HCT116 (cell line): Measurements from ENCODE around the gene RANBP17. TPM values are rescaled to one million over a fixed set of nuclear protein-coding genes. Genes with fewer than 3 reads are reported as not detected.

Experiments
- ATAC-seq: fragments of 200-7000 bp; cut with Tn5 transposase; 2 replicates; pipeline ENCODE4 v1.9.1; 2020; ENCODE audit warnings: mild to moderate bottlenecking, moderate library complexity
- BruUV-seq: library from RNA; stranded (reverse); fragments of 400-500 nt; replicated peaks from 2 replicates; lab custom pipeline; 2021; lab: Mats Ljungman, UMichigan
- CTCF ChIA-PET: fragments of 300-600 bp; sonication (Branson Sonifier 250); formaldehyde crosslinking; loops from one replicate; lab custom pipeline; 2021; ENCODE audit warnings: antibody characterized with exemption; lab: Charles Lee
- POLR2A ChIA-PET: fragments of 300-600, 350-600 bp; sonication (Branson Sonifier 250); formaldehyde crosslinking; loops from one replicate; lab custom pipeline; 2021; ENCODE audit warnings: antibody characterized with exemption; lab: Charles Lee
- RAD21 ChIA-PET, 2 experiments: fragments of 300-600 bp; sonication (Branson Sonifier 250); formaldehyde crosslinking; loops; one replicate each; lab custom pipeline; 2023; ENCODE audit warnings: low total read pairs in 2 of 2; ENCODE audit not compliant: uncharacterized antibody in 2 of 2, unreplicated experiment in 2 of 2, low non-redundant PET in 1 of 2; lab: Charles Lee
- DNase-seq: peaks from one replicate; pipeline ENCODE4 v3.0.0-alpha.2; 2010; ENCODE audit warnings: low read depth, low spot score
- H2AFZ ChIP-seq: fragments of 200-600 bp; shearing (Covaris generic), sonication (generic); 2 replicates; pipeline ENCODE4 v1.6.1; 2017; ENCODE audit warnings: low read depth, mixed run types, mixed read lengths, antibody characterized with exemption, low read length; ENCODE audit not compliant: poor library complexity, severe bottlenecking
- H3K27ac ChIP-seq: 2 replicates; pipeline ENCODE4 v1.5.1; 2012; ENCODE audit warnings: low read depth, low read length
- H3K27me3 ChIP-seq: fragments of 200-600 bp; sonication (generic); 2 replicates; pipeline ENCODE4 v1.6.1; 2016; ENCODE audit warnings: mixed run types, low read length, mixed read lengths; ENCODE audit not compliant: insufficient read depth
- H3K36me3 ChIP-seq, 2 experiments: fragments of 200-500 bp in 1 of 2; fragments of 200-600 bp in 1 of 2; sonication (Bioruptor generic) in 1 of 2; sonication (generic) in 1 of 2; 2 replicates each; pipeline versions ENCODE4 v1.5.1 to v1.6.1; 2014 to 2016; ENCODE audit warnings: low read length in 2 of 2, inconsistent platforms in 1 of 2, mixed read lengths in 1 of 2, mixed run types in 1 of 2; ENCODE audit not compliant: insufficient read depth in 2 of 2, control insufficient read depth in 1 of 2
- H3K4me1 ChIP-seq, 2 experiments: fragments of 200-600 bp in 1 of 2; sonication (generic) in 1 of 2; 2 replicates each; pipeline versions ENCODE4 v1.5.1 to v1.6.1; 2012 to 2017; ENCODE audit warnings: low read length in 2 of 2, inconsistent platforms in 1 of 2, mild to moderate bottlenecking in 1 of 2, mixed read lengths in 1 of 2, mixed run types in 1 of 2, moderate library complexity in 1 of 2; ENCODE audit not compliant: insufficient read depth in 2 of 2, control insufficient read depth in 1 of 2
- H3K4me2 ChIP-seq: fragments of 200-600 bp; sonication (generic); 2 replicates; pipeline ENCODE4 v1.6.1; 2017; ENCODE audit warnings: mixed run types, low read length, mixed read lengths
- H3K4me3 ChIP-seq, 2 experiments: fragments of 200-600 bp in 1 of 2; sonication (generic) in 1 of 2; replicated peaks in 1 of 2; 2 replicates each; pipeline ENCODE4 v1.5.1; 2011 to 2016; ENCODE audit warnings: low read length in 2 of 2, control low read depth in 1 of 2, low read depth in 1 of 2, mild to moderate bottlenecking in 1 of 2, mixed read lengths in 1 of 2, mixed run types in 1 of 2
- H3K79me2 ChIP-seq: fragments of 200-600 bp; sonication (generic); 2 replicates; pipeline ENCODE4 v1.6.1; 2017; ENCODE audit warnings: mild to moderate bottlenecking, mixed run types, low read length, moderate library complexity, mixed read lengths; ENCODE audit not compliant: insufficient read depth
- H3K9ac ChIP-seq: fragments of 200-600 bp; sonication (generic); 2 replicates; pipeline ENCODE4 v1.6.1; 2016; ENCODE audit warnings: low read length, mixed read lengths
- H3K9me2 ChIP-seq: fragments of 200-600 bp; sonication (generic), shearing (Covaris generic); 2 replicates; pipeline ENCODE4 v1.6.1; 2017; ENCODE audit warnings: mixed run types, mild to moderate bottlenecking, moderate library complexity; ENCODE audit not compliant: insufficient read depth
- H3K9me3 ChIP-seq, 2 experiments: fragments of 200-500 bp in 1 of 2; fragments of 200-600 bp in 1 of 2; sonication (Bioruptor generic) in 1 of 2; sonication (generic) in 1 of 2; 2 replicates each; pipeline ENCODE4 v1.6.1; 2014 to 2017; ENCODE audit warnings: low read length in 2 of 2, mixed read lengths in 2 of 2, inconsistent platforms in 1 of 2, low read depth in 1 of 2, mild to moderate bottlenecking in 1 of 2, mixed run types in 1 of 2, moderate library complexity in 1 of 2; ENCODE audit not compliant: control insufficient read depth in 1 of 2, insufficient read depth in 1 of 2
- H4K20me1 ChIP-seq: fragments of 200-600 bp; sonication (generic), shearing (Covaris generic); 2 replicates; pipeline ENCODE4 v1.6.1; 2017; ENCODE audit warnings: mixed run types, mild to moderate bottlenecking, moderate library complexity; ENCODE audit not compliant: insufficient read depth
- ATF3 ChIP-seq: IDR thresholded peaks from 2 replicates; pipeline ENCODE4 v1.6.1; 2012
- CEBPB ChIP-seq: IDR thresholded peaks from 2 replicates; pipeline ENCODE4 v1.6.1; 2012; ENCODE audit warnings: low read depth
- EGR1 ChIP-seq: IDR thresholded peaks from 2 replicates; pipeline ENCODE4 v1.6.1; 2012; ENCODE audit warnings: low read depth
- ELF1 ChIP-seq: IDR thresholded peaks from 2 replicates; pipeline ENCODE4 v1.6.1; 2012; ENCODE audit warnings: low read depth, borderline replicate concordance
- MAX ChIP-seq: IDR thresholded peaks from 2 replicates; pipeline ENCODE4 v1.6.1; 2012
- POLR2A ChIP-seq: IDR thresholded peaks from 2 replicates; pipeline ENCODE4 v1.7.0; 2011; ENCODE audit warnings: borderline replicate concordance; ENCODE audit not compliant: insufficient read depth, insufficient read length; ENCODE audit errors: extremely low read depth
- RAD21 ChIP-seq: IDR thresholded peaks from 2 replicates; pipeline ENCODE4 v1.6.1; 2012; ENCODE audit warnings: low read depth, mild to moderate bottlenecking
- SIN3A ChIP-seq: IDR thresholded peaks from 2 replicates; pipeline ENCODE4 v1.6.1; 2012; ENCODE audit warnings: low read depth
- SP1 ChIP-seq: IDR thresholded peaks from 2 replicates; pipeline ENCODE4 v1.6.1; 2012; ENCODE audit warnings: low read depth
- SRF ChIP-seq: IDR thresholded peaks from 2 replicates; pipeline ENCODE4 v1.6.1; 2012; ENCODE audit warnings: low read depth
- YY1 ChIP-seq: IDR thresholded peaks from 2 replicates; pipeline ENCODE4 v1.6.1; 2011; ENCODE audit warnings: low read length, low read depth, moderate library complexity, mild to moderate bottlenecking; ENCODE audit not compliant: insufficient replicate concordance; ENCODE audit errors: extremely low read depth
- intact Hi-C: fragments of 100-400 bp; cut with micrococcal nuclease; formaldehyde crosslinking; loops from 2 replicates; pipeline ENCODE4 v1.10.0; 2022
- total RNA-seq: library from RNA; stranded (reverse); gene quantifications from one replicate; pipeline ENCODE4 v1.2.1, GENCODE V29; 2021; ENCODE audit not compliant: unreplicated experiment

The RANBP17 gene
- total RNA-seq, 1 experiment from 2014 or later, result 18.2 TPM

GRCh38 chr5:171226864-171227263 lies 365.0 kb downstream of the RANBP17 start:
- H3K4me1 ChIP-seq, result no peaks in the 10 kb centered on the region
- ATAC-seq (no peak), DNase-seq (no peak)
- H3K4me3 ChIP-seq, result no peak overlapping the region
- intact Hi-C loops, result no loop called here
- H3K9me3 ChIP-seq, result no peaks in the 10 kb centered on the region
- H3K9ac ChIP-seq, result no peak overlapping the region
- no peaks in the 10 kb centered on the region for H3K36me3 ChIP-seq
- TF ChIP-seq ATF3, result no peak
- H3K4me2 ChIP-seq, result no peak overlapping the region
- ChIA-PET RAD21 (no interaction called here), POLR2A (no interaction called here), CTCF (interaction anchor here (2.2 kb wide), 1 partner anchor 20 kb away, joined by 11 read pairs; no protein-coding TSS in a partner anchor)
- no peaks in the 10 kb centered on the region for H3K79me2 ChIP-seq
- H3K9me2 ChIP-seq, result no peaks in the 10 kb centered on the region
- H4K20me1 ChIP-seq, result no peaks in the 10 kb centered on the region
- H3K27me3 ChIP-seq, result no peaks in the 10 kb centered on the region
- H2AFZ ChIP-seq, result no peak overlapping the region
- BruUV-seq, result no TSS peak
- H3K27ac ChIP-seq, result no peak overlapping the region

GRCh38 chr5:171236651-171237050 lies 374.8 kb downstream of the RANBP17 start:
- TF ChIP-seq MAX (no peak), SP1 (no peak), EGR1 (no peak), RAD21 (no peak), ATF3 (no peak), CEBPB (no peak), YY1 (no peak), ELF1 (no peak), SIN3A (no peak), SRF (no peak), POLR2A (no peak)
- ATAC-seq (no peak), DNase-seq (no peak)
- H3K4me2 ChIP-seq, result no peak overlapping the region
- H3K36me3 ChIP-seq, result no peaks in the 10 kb centered on the region
- H3K9me2 ChIP-seq, result no peaks in the 10 kb centered on the region
- CTCF ChIA-PET, result no interaction called here
- RAD21 ChIA-PET, result no interaction called here
- intact Hi-C loops, result no loop called here
- no TSS peak for BruUV-seq
- no peak overlapping the region for H2AFZ ChIP-seq
- no peak overlapping the region for H3K9ac ChIP-seq
- no peak overlapping the region for H3K27ac ChIP-seq
- H3K79me2 ChIP-seq, result no peaks in the 10 kb centered on the region
- H3K27me3 ChIP-seq, result no peaks in the 10 kb centered on the region
- H3K9me3 ChIP-seq, result no peaks in the 10 kb centered on the region
- H3K4me1 ChIP-seq, result no peaks in the 10 kb centered on the region
- H3K4me3 ChIP-seq, result no peak overlapping the region
- POLR2A ChIA-PET, result no interaction called here
- no peaks in the 10 kb centered on the region for H4K20me1 ChIP-seq
